WTC11 (cell line): ENCODE results near the gene ESRRA. TPM values are rescaled to one million over a fixed set of nuclear protein-coding genes. Genes with fewer than 3 reads are reported as not detected.

Experiments used
- ATAC-seq: fragments of 200-7000 bp; cut with Tn5 transposase; 2 replicates; pipeline ENCODE4 v1.10.0; 2021; ENCODE audit warnings: mild to moderate bottlenecking, moderate library complexity
- CTCF ChIA-PET: fragments of 300-600 bp; sonication (Branson Sonifier 250); formaldehyde crosslinking; loops from one replicate; lab custom pipeline; 2021; ENCODE audit warnings: antibody characterized with exemption; lab: Charles Lee
- POLR2A ChIA-PET: fragments of 350-600 bp; sonication (Branson Sonifier 250); formaldehyde crosslinking; loops from one replicate; lab custom pipeline; 2021; ENCODE audit warnings: antibody characterized with exemption; lab: Charles Lee
- DNase-seq: peaks from one replicate; pipeline ENCODE4 v3.0.0; 2021; ENCODE audit warnings: low spot score
- H3K27ac Mint-ChIP-seq: 2 replicates; pipeline ENCODE4 v1.8.0; 2021; ENCODE audit warnings: mixed read lengths
- H3K27me3 Mint-ChIP-seq: 2 replicates; pipeline ENCODE4 v1.8.0; 2021; ENCODE audit warnings: low read depth, mild to moderate bottlenecking, moderate library complexity, mixed read lengths
- H3K36me3 Mint-ChIP-seq: 2 replicates; pipeline ENCODE4 v1.8.0; 2021; ENCODE audit warnings: mixed read lengths
- H3K4me1 Mint-ChIP-seq: 2 replicates; pipeline ENCODE4 v1.8.0; 2022; ENCODE audit warnings: mixed read lengths
- H3K4me3 Mint-ChIP-seq: 2 replicates; pipeline ENCODE4 v1.8.0; 2021; ENCODE audit warnings: mild to moderate bottlenecking, moderate library complexity, mixed read lengths
- H3K9me3 Mint-ChIP-seq: 2 replicates; pipeline ENCODE4 v1.8.0; 2021; ENCODE audit warnings: mixed read lengths
- CBFB ChIP-seq: sonication (generic); formaldehyde crosslinking; IDR thresholded peaks from 2 replicates; pipeline ENCODE4 v1.8.1; 2022; ENCODE audit warnings: mild to moderate bottlenecking, low read depth, missing genetic modification reagents
- FOXJ3 ChIP-seq: sonication (generic); formaldehyde crosslinking; IDR thresholded peaks from 2 replicates; pipeline ENCODE4 v1.9.0; 2021; ENCODE audit warnings: missing genetic modification reagents, mild to moderate bottlenecking, borderline replicate concordance
- FOXP1 ChIP-seq: sonication (generic); formaldehyde crosslinking; IDR thresholded peaks from 2 replicates; pipeline ENCODE4 v1.8.0; 2022; ENCODE audit warnings: missing genetic modification reagents, mild to moderate bottlenecking, moderate library complexity, borderline replicate concordance
- GABPB1 ChIP-seq: sonication (generic); formaldehyde crosslinking; IDR thresholded peaks from 2 replicates; pipeline ENCODE4 v1.8.1; 2023; ENCODE audit warnings: mild to moderate bottlenecking, missing genetic modification reagents
- HMGA2 ChIP-seq: fragments of 250-450 bp; sonication (Bioruptor Pico); IDR thresholded peaks from 2 replicates; pipeline ENCODE4 v1.4.0; 2021; ENCODE audit warnings: mild to moderate bottlenecking, moderate library complexity
- JAZF1 ChIP-seq: fragments of 250-450 bp; sonication (Bioruptor Pico); IDR thresholded peaks from 2 replicates; pipeline ENCODE4 v1.9.0; 2021; ENCODE audit warnings: moderate library complexity, mild to moderate bottlenecking, inconsistent platforms
- OVOL2 ChIP-seq: fragments of 250-450 bp; sonication (Bioruptor Pico); IDR thresholded peaks from 2 replicates; pipeline ENCODE4 v1.9.0; 2021; ENCODE audit warnings: mild to moderate bottlenecking, borderline replicate concordance
- PRRX2 ChIP-seq: fragments of 250-450 bp; sonication (Bioruptor Pico); IDR thresholded peaks from 2 replicates; pipeline ENCODE4 v1.8.0; 2021; ENCODE audit warnings: mild to moderate bottlenecking
- SMAD3 ChIP-seq: sonication (generic); formaldehyde crosslinking; IDR thresholded peaks from 2 replicates; pipeline ENCODE4 v1.8.0; 2022; ENCODE audit warnings: missing genetic modification reagents, mild to moderate bottlenecking, borderline replicate concordance
- SOX15 ChIP-seq: fragments of 250-450 bp; sonication (Bioruptor Pico); IDR thresholded peaks from 2 replicates; pipeline ENCODE4 v1.9.0; 2021; ENCODE audit warnings: mild to moderate bottlenecking
- TEAD1 ChIP-seq: sonication (generic); formaldehyde crosslinking; IDR thresholded peaks from 2 replicates; pipeline ENCODE4 v1.8.0; 2022; ENCODE audit warnings: mild to moderate bottlenecking, missing genetic modification reagents
- ZNF121 ChIP-seq: sonication (generic); formaldehyde crosslinking; IDR thresholded peaks from 2 replicates; pipeline ENCODE4 v1.8.0; 2023; ENCODE audit warnings: missing genetic modification reagents
- ZNF232 ChIP-seq: sonication (generic); formaldehyde crosslinking; IDR thresholded peaks from 2 replicates; pipeline ENCODE4 v1.8.0; 2022; ENCODE audit warnings: mild to moderate bottlenecking, missing genetic modification reagents
- ZNF416 ChIP-seq: fragments of 250-450 bp; sonication (Bioruptor Pico); IDR thresholded peaks from 2 replicates; pipeline ENCODE4 v1.9.0; 2021; ENCODE audit warnings: mild to moderate bottlenecking, inconsistent platforms
- ZNF671 ChIP-seq: fragments of 250-450 bp; sonication (Bioruptor Pico); IDR thresholded peaks from 2 replicates; pipeline ENCODE4 v1.8.0; 2021; ENCODE audit warnings: mild to moderate bottlenecking
- total RNA-seq: library from RNA; stranded (reverse); gene quantifications from 3 replicates; pipeline ENCODE4 v1.2.3, GENCODE V29; 2021
- TF ChIP-seq, protein P1 (sequence below): sonication (generic); formaldehyde crosslinking; IDR thresholded peaks from 2 replicates; pipeline ENCODE4 v1.8.1; 2022; ENCODE audit warnings: missing genetic modification reagents, borderline replicate concordance
- TF ChIP-seq, protein P2 (sequence below): sonication (generic); formaldehyde crosslinking; IDR thresholded peaks from 2 replicates; pipeline ENCODE4 v1.8.1; 2022; ENCODE audit warnings: low read depth, mild to moderate bottlenecking, moderate library complexity, missing genetic modification reagents, borderline replicate concordance
- TF ChIP-seq, protein P3 (sequence below): sonication (generic); formaldehyde crosslinking; IDR thresholded peaks from 2 replicates; pipeline ENCODE4 v1.8.1; 2023; ENCODE audit warnings: mild to moderate bottlenecking, missing genetic modification reagents
- TF ChIP-seq, protein P4 (sequence below): sonication (generic); formaldehyde crosslinking; conservative IDR thresholded peaks from 2 replicates; pipeline ENCODE4 v1.8.1; 2022; ENCODE audit warnings: mild to moderate bottlenecking, missing genetic modification reagents
- TF ChIP-seq, protein P5 (sequence below): sonication (generic); formaldehyde crosslinking; IDR thresholded peaks from 2 replicates; pipeline ENCODE4 v1.8.0; 2022; ENCODE audit warnings: missing genetic modification reagents
- TF ChIP-seq, protein P6 (sequence below): sonication (generic); formaldehyde crosslinking; IDR thresholded peaks from 2 replicates; pipeline ENCODE4 v1.8.1; 2023; ENCODE audit warnings: mild to moderate bottlenecking, missing genetic modification reagents

ESRRA gene
- total RNA-seq, 1 experiment from 2014 or later: 81.9 TPM

DNA sequence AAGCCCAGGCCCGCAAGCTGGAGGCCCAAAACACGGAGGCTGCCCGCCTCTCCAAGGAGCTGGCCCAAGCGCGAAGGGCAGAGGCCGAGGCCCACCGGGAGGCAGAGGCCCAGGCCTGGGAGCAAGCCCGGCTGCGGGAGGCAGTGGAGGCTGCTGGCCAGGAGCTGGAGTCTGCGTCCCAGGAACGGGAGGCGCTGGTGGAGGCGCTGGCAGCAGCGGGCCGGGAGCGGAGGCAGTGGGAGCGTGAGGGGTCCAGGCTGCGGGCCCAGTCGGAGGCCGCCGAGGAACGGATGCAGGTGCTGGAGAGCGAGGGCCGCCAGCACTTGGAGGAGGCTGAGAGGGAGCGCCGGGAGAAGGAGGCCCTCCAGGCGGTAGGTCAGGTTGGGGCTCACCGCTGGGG, 39.5 kb downstream of the ESRRA start (continued):
- TF ChIP-seq FOXJ3 (CRISPR knock-in tag) (no peak), JAZF1 (CRISPR knock-in tag) (no peak)
- TF ChIP-seq, all 79 proteins: peak for 0

DNA sequence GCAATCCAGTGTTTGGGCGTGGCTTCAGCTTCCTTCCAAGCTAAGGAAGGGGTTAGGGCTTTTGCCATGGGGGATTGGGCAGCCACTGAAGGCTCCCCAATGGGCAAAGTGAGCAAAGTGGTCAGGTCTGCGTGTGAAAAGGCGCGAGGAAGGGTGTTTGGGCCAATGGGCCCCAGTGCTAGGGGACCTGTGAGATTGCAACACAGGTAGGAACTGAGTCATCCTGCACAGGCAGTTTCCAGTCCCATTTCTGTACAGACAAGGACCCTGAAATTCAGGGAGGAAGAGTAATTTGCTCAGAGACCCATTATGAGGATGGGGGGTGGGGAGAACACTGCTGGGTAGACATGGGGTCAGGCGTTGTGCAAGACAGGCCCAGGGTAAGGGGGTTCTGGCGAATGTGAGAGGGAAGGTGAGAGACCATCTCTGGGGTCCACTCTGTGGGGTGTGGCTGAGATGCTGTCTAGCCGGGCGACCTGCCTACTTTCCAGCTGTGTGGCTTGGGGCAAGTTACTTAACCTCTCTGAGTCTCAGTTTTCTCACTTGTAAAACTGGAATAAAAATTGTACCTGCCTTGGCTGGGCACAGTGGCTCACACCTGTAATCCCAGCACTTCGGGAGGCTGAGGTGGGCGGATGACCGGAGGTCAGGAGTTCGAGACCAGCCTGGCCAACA, 42.0 kb downstream of the ESRRA start:
- no peaks in the 10 kb centered on the region for H3K27me3 Mint-ChIP-seq
- ChIA-PET POLR2A (interaction anchor here (0.6 kb wide), 1 partner anchor 283 kb away, joined by 3 read pairs; no protein-coding TSS in a partner anchor), CTCF (interaction anchor here (0.7 to 13.9 kb wide), 4 partner anchors 6 to 302 kb away, joined by 3 to 437 read pairs (median 4); no protein-coding TSS in a partner anchor)
- H3K27ac Mint-ChIP-seq: no peak overlapping the region
- no peak overlapping the region for H3K4me3 Mint-ChIP-seq
- no peak for TF ChIP-seq HMGA2 (CRISPR knock-in tag)
- TF ChIP-seq ZNF232 (CRISPR knock-in tag): no peak
- TF ChIP-seq PRRX2 (CRISPR knock-in tag): no peak
- no peak for TF ChIP-seq TEAD1 (CRISPR knock-in tag)
- TF ChIP-seq ZNF671 (CRISPR knock-in tag): no peak
- no peak for TF ChIP-seq ZNF121 (CRISPR knock-in tag)
- TF ChIP-seq SOX15 (CRISPR knock-in tag): no peak
- TF ChIP-seq, protein P1, sequence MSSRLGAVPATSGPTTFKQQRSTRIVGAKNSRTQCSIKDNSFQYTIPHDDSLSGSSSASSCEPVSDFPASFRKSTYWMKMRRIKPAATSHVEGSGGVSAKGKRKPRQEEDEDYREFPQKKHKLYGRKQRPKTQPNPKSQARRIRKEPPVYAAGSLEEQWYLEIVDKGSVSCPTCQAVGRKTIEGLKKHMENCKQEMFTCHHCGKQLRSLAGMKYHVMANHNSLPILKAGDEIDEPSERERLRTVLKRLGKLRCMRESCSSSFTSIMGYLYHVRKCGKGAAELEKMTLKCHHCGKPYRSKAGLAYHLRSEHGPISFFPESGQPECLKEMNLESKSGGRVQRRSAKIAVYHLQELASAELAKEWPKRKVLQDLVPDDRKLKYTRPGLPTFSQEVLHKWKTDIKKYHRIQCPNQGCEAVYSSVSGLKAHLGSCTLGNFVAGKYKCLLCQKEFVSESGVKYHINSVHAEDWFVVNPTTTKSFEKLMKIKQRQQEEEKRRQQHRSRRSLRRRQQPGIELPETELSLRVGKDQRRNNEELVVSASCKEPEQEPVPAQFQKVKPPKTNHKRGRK: no peak
- TF ChIP-seq, protein P2, sequence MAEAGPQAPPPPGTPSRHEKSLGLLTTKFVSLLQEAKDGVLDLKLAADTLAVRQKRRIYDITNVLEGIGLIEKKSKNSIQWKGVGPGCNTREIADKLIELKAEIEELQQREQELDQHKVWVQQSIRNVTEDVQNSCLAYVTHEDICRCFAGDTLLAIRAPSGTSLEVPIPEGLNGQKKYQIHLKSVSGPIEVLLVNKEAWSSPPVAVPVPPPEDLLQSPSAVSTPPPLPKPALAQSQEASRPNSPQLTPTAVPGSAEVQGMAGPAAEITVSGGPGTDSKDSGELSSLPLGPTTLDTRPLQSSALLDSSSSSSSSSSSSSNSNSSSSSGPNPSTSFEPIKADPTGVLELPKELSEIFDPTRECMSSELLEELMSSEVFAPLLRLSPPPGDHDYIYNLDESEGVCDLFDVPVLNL (CRISPR knock-in tag): no peak
- TF ChIP-seq, protein P3, sequence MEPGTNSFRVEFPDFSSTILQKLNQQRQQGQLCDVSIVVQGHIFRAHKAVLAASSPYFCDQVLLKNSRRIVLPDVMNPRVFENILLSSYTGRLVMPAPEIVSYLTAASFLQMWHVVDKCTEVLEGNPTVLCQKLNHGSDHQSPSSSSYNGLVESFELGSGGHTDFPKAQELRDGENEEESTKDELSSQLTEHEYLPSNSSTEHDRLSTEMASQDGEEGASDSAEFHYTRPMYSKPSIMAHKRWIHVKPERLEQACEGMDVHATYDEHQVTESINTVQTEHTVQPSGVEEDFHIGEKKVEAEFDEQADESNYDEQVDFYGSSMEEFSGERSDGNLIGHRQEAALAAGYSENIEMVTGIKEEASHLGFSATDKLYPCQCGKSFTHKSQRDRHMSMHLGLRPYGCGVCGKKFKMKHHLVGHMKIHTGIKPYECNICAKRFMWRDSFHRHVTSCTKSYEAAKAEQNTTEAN (CRISPR knock-in tag): no peak
- TF ChIP-seq FOXP1 (CRISPR knock-in tag): no peak
- no peak for TF ChIP-seq ZNF416 (CRISPR knock-in tag)
- TF ChIP-seq, protein P4, sequence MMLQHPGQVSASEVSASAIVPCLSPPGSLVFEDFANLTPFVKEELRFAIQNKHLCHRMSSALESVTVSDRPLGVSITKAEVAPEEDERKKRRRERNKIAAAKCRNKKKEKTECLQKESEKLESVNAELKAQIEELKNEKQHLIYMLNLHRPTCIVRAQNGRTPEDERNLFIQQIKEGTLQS (CRISPR knock-in tag): no peak
- TF ChIP-seq, protein P5, sequence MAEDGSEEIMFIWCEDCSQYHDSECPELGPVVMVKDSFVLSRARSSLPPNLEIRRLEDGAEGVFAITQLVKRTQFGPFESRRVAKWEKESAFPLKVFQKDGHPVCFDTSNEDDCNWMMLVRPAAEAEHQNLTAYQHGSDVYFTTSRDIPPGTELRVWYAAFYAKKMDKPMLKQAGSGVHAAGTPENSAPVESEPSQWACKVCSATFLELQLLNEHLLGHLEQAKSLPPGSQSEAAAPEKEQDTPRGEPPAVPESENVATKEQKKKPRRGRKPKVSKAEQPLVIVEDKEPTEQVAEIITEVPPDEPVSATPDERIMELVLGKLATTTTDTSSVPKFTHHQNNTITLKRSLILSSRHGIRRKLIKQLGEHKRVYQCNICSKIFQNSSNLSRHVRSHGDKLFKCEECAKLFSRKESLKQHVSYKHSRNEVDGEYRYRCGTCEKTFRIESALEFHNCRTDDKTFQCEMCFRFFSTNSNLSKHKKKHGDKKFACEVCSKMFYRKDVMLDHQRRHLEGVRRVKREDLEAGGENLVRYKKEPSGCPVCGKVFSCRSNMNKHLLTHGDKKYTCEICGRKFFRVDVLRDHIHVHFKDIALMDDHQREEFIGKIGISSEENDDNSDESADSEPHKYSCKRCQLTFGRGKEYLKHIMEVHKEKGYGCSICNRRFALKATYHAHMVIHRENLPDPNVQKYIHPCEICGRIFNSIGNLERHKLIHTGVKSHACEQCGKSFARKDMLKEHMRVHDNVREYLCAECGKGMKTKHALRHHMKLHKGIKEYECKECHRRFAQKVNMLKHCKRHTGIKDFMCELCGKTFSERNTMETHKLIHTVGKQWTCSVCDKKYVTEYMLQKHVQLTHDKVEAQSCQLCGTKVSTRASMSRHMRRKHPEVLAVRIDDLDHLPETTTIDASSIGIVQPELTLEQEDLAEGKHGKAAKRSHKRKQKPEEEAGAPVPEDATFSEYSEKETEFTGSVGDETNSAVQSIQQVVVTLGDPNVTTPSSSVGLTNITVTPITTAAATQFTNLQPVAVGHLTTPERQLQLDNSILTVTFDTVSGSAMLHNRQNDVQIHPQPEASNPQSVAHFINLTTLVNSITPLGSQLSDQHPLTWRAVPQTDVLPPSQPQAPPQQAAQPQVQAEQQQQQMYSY (CRISPR knock-in tag): no peak
- no peak for TF ChIP-seq SMAD3 (CRISPR knock-in tag)
- no peak for TF ChIP-seq CBFB
- no peak for TF ChIP-seq GABPB1
- no peak for TF ChIP-seq OVOL2 (CRISPR knock-in tag)
- TF ChIP-seq, protein P6, sequence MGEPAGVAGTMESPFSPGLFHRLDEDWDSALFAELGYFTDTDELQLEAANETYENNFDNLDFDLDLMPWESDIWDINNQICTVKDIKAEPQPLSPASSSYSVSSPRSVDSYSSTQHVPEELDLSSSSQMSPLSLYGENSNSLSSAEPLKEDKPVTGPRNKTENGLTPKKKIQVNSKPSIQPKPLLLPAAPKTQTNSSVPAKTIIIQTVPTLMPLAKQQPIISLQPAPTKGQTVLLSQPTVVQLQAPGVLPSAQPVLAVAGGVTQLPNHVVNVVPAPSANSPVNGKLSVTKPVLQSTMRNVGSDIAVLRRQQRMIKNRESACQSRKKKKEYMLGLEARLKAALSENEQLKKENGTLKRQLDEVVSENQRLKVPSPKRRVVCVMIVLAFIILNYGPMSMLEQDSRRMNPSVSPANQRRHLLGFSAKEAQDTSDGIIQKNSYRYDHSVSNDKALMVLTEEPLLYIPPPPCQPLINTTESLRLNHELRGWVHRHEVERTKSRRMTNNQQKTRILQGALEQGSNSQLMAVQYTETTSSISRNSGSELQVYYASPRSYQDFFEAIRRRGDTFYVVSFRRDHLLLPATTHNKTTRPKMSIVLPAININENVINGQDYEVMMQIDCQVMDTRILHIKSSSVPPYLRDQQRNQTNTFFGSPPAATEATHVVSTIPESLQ (CRISPR knock-in tag): no peak
- no peaks in the 10 kb centered on the region for H3K9me3 Mint-ChIP-seq
- ATAC-seq (no peak), DNase-seq (no peak)
- H3K36me3 Mint-ChIP-seq: no peaks in the 10 kb centered on the region
- H3K4me1 Mint-ChIP-seq: peaks cover 8% of the 10 kb centered on the region; the same call in 1 of the 2 replicates
